WTC11 (cell line): Measurements from ENCODE around the gene NXN. TPM values are rescaled to one million over a fixed set of nuclear protein-coding genes. Genes with fewer than 3 reads are reported as not detected.
"Not testable (repeated sequence)": the region's sequence is repeated elsewhere in the genome, so short reads cannot be mapped to it uniquely, and the experiment has no call there.

Source experiments
- ATAC-seq: fragments of 200-7000 bp; cut with Tn5 transposase; 2 replicates; pipeline ENCODE4 v1.10.0; 2021; ENCODE audit warnings: mild to moderate bottlenecking, moderate library complexity
- CTCF ChIA-PET: fragments of 300-600 bp; sonication (Branson Sonifier 250); formaldehyde crosslinking; loops from one replicate; lab custom pipeline; 2021; ENCODE audit warnings: antibody characterized with exemption; lab: Charles Lee
- POLR2A ChIA-PET: fragments of 350-600 bp; sonication (Branson Sonifier 250); formaldehyde crosslinking; loops from one replicate; lab custom pipeline; 2021; ENCODE audit warnings: antibody characterized with exemption; lab: Charles Lee
- DNase-seq: peaks from one replicate; pipeline ENCODE4 v3.0.0; 2021; ENCODE audit warnings: low spot score
- H3K27ac Mint-ChIP-seq: 2 replicates; pipeline ENCODE4 v1.8.0; 2021; ENCODE audit warnings: mixed read lengths
- H3K27me3 Mint-ChIP-seq: 2 replicates; pipeline ENCODE4 v1.8.0; 2021; ENCODE audit warnings: low read depth, mild to moderate bottlenecking, moderate library complexity, mixed read lengths
- H3K36me3 Mint-ChIP-seq: 2 replicates; pipeline ENCODE4 v1.8.0; 2021; ENCODE audit warnings: mixed read lengths
- H3K4me1 Mint-ChIP-seq: 2 replicates; pipeline ENCODE4 v1.8.0; 2022; ENCODE audit warnings: mixed read lengths
- H3K4me3 Mint-ChIP-seq: 2 replicates; pipeline ENCODE4 v1.8.0; 2021; ENCODE audit warnings: mild to moderate bottlenecking, moderate library complexity, mixed read lengths
- H3K9me3 Mint-ChIP-seq: 2 replicates; pipeline ENCODE4 v1.8.0; 2021; ENCODE audit warnings: mixed read lengths
- ARID4B ChIP-seq: sonication (generic); formaldehyde crosslinking; IDR thresholded peaks from 2 replicates; pipeline ENCODE4 v1.8.0; 2023; ENCODE audit warnings: missing genetic modification reagents, mild to moderate bottlenecking, borderline replicate concordance
- ATF1 ChIP-seq: sonication (generic); formaldehyde crosslinking; IDR thresholded peaks from 2 replicates; pipeline ENCODE4 v1.8.1; 2023; ENCODE audit warnings: mild to moderate bottlenecking, moderate library complexity, missing genetic modification reagents
- CDX4 ChIP-seq: fragments of 250-450 bp; sonication (Bioruptor Pico); IDR thresholded peaks from 2 replicates; pipeline ENCODE4 v1.9.0; 2021; ENCODE audit warnings: moderate library complexity, mild to moderate bottlenecking, inconsistent platforms, borderline replicate concordance
- CREM ChIP-seq: sonication (generic); formaldehyde crosslinking; IDR thresholded peaks from 2 replicates; pipeline ENCODE4 v1.8.1; 2022; ENCODE audit warnings: mild to moderate bottlenecking, missing genetic modification reagents, moderate library complexity
- E2F4 ChIP-seq: sonication (generic); formaldehyde crosslinking; IDR thresholded peaks from 2 replicates; pipeline ENCODE4 v1.8.1; 2022; ENCODE audit warnings: low read depth, mild to moderate bottlenecking, moderate library complexity, missing genetic modification reagents, borderline replicate concordance
- ESRRA ChIP-seq: sonication (generic); formaldehyde crosslinking; IDR thresholded peaks from 2 replicates; pipeline ENCODE4 v1.8.1; 2022; ENCODE audit warnings: mild to moderate bottlenecking, missing genetic modification reagents, borderline replicate concordance
- FOXK1 ChIP-seq: sonication (generic); formaldehyde crosslinking; IDR thresholded peaks from 2 replicates; pipeline ENCODE4 v1.8.0; 2022; ENCODE audit warnings: mild to moderate bottlenecking, moderate library complexity, missing genetic modification reagents
- FOXP1 ChIP-seq: sonication (generic); formaldehyde crosslinking; IDR thresholded peaks from 2 replicates; pipeline ENCODE4 v1.8.0; 2022; ENCODE audit warnings: missing genetic modification reagents, mild to moderate bottlenecking, moderate library complexity, borderline replicate concordance
- FOXP4 ChIP-seq: sonication (generic); formaldehyde crosslinking; IDR thresholded peaks from 2 replicates; pipeline ENCODE4 v1.8.0; 2022; ENCODE audit warnings: mild to moderate bottlenecking, missing genetic modification reagents
- GABPB1 ChIP-seq: sonication (generic); formaldehyde crosslinking; IDR thresholded peaks from 2 replicates; pipeline ENCODE4 v1.8.1; 2023; ENCODE audit warnings: mild to moderate bottlenecking, missing genetic modification reagents
- IRF1 ChIP-seq: sonication (generic); formaldehyde crosslinking; IDR thresholded peaks from 2 replicates; pipeline ENCODE4 v1.8.0; 2023; ENCODE audit warnings: missing genetic modification reagents
- NFYB ChIP-seq: sonication (generic); formaldehyde crosslinking; conservative IDR thresholded peaks from 2 replicates; pipeline ENCODE4 v1.8.0; 2022; ENCODE audit warnings: low read depth, missing genetic modification reagents
- OVOL2 ChIP-seq: fragments of 250-450 bp; sonication (Bioruptor Pico); IDR thresholded peaks from 2 replicates; pipeline ENCODE4 v1.9.0; 2021; ENCODE audit warnings: mild to moderate bottlenecking, borderline replicate concordance
- TP53 ChIP-seq: sonication (generic); formaldehyde crosslinking; IDR thresholded peaks from 2 replicates; pipeline ENCODE4 v1.8.1; 2023; ENCODE audit warnings: mild to moderate bottlenecking, missing genetic modification reagents
- ZNF219 ChIP-seq: sonication (generic); formaldehyde crosslinking; IDR thresholded peaks from 2 replicates; pipeline ENCODE4 v1.8.0; 2023; ENCODE audit warnings: missing genetic modification reagents, mild to moderate bottlenecking, borderline replicate concordance
- ZNF317 ChIP-seq: sonication (generic); formaldehyde crosslinking; IDR thresholded peaks from 2 replicates; pipeline ENCODE4 v1.8.1; 2023; ENCODE audit warnings: low read depth, mild to moderate bottlenecking, moderate library complexity, missing genetic modification reagents, borderline replicate concordance
- ZNF671 ChIP-seq: fragments of 250-450 bp; sonication (Bioruptor Pico); IDR thresholded peaks from 2 replicates; pipeline ENCODE4 v1.8.0; 2021; ENCODE audit warnings: mild to moderate bottlenecking
- total RNA-seq: library from RNA; stranded (reverse); gene quantifications from 3 replicates; pipeline ENCODE4 v1.2.3, GENCODE V29; 2021
- TF ChIP-seq, protein P1 (sequence below): sonication (generic); formaldehyde crosslinking; IDR thresholded peaks from 2 replicates; pipeline ENCODE4 v1.8.0; 2022; ENCODE audit warnings: mild to moderate bottlenecking, missing genetic modification reagents
- TF ChIP-seq, protein P2 (sequence below): fragments of 250-450 bp; sonication (Bioruptor Pico); IDR thresholded peaks from 2 replicates; pipeline ENCODE4 v2.1.2; 2022; ENCODE audit warnings: mild to moderate bottlenecking, moderate library complexity
- TF ChIP-seq, protein P3 (sequence below): sonication (generic); formaldehyde crosslinking; IDR thresholded peaks from 2 replicates; pipeline ENCODE4 v1.8.0; 2022; ENCODE audit warnings: mild to moderate bottlenecking, missing genetic modification reagents

Gene NXN
- total RNA-seq, 1 experiment from 2014 or later, result 96.8 TPM

GRCh38 chr17:976312-976711 is 3.3 kb downstream of the NXN start:
- Mint-ChIP-seq H3K4me1 (peaks cover 56% of the 10 kb centered on the region), H3K36me3 (peaks cover 2% of the 10 kb centered on the region; the same call in 1 of the 2 replicates)
- POLR2A ChIA-PET, result no interaction called here

DNA sequence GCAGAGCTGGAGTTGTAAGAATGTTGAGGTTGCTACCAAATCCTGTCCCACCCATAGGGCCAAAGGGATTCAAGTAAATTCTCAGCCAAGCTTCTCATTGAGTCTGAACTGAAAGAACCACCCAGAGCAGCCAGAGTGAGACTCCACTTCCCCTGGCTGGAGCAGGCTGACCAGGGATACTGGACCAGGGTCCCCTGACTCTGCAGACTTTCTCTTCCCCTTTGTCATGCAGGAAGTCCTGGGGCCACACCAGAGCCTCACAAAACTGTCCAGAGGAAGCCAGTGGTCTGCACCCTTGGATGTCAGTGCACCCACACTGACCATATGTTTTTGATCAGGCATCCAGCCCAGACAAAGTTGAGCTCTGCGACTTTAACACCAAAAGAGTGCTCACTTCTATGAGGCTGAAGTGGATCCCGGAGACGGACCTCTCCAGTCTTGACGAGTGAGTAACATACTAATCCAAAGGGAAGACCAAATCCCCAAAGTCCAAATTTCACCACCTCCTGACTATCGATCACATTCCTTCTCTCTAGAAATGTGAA is 4.1 kb downstream of the NXN start:
- POLR2A ChIA-PET, result no interaction called here
- no peak for ATAC-seq
- Mint-ChIP-seq H3K36me3 (peaks cover 2% of the 10 kb centered on the region; the same call in 1 of the 2 replicates), H3K4me3 (peak overlapping the region; percentile 19; the same call in 1 of the 2 replicates), H3K27ac (peak overlapping the region; percentile 39), H3K4me1 (peaks cover 62% of the 10 kb centered on the region), H3K9me3 (no peaks in the 10 kb centered on the region), H3K27me3 (no peaks in the 10 kb centered on the region)
- no peak for DNase-seq
- TF ChIP-seq, protein P1, sequence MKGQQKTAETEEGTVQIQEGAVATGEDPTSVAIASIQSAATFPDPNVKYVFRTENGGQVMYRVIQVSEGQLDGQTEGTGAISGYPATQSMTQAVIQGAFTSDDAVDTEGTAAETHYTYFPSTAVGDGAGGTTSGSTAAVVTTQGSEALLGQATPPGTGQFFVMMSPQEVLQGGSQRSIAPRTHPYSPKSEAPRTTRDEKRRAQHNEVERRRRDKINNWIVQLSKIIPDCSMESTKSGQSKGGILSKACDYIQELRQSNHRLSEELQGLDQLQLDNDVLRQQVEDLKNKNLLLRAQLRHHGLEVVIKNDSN, result no peak
- TF ChIP-seq ZNF317 (CRISPR knock-in tag) (no peak), CDX4 (no peak), FOXP4 (CRISPR knock-in tag) (no peak), GABPB1 (CRISPR knock-in tag) (no peak), CREM (no peak), ATF1 (CRISPR knock-in tag) (no peak), FOXP1 (CRISPR knock-in tag) (no peak), ESRRA (CRISPR knock-in tag) (no peak), FOXK1 (CRISPR knock-in tag) (no peak), OVOL2 (no peak), IRF1 (CRISPR knock-in tag) (no peak), TP53 (CRISPR knock-in tag) (no peak), ARID4B (CRISPR knock-in tag) (no peak)
- TF ChIP-seq, protein P2, sequence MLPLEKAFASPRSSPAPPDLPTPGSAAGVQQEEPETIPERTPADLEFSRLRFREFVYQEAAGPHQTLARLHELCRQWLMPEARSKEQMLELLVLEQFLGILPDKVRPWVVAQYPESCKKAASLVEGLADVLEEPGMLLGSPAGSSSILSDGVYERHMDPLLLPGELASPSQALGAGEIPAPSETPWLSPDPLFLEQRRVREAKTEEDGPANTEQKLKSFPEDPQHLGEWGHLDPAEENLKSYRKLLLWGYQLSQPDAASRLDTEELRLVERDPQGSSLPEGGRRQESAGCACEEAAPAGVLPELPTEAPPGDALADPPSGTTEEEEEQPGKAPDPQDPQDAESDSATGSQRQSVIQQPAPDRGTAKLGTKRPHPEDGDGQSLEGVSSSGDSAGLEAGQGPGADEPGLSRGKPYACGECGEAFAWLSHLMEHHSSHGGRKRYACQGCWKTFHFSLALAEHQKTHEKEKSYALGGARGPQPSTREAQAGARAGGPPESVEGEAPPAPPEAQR, result no peak
- CTCF ChIA-PET, result interaction anchor here (0.6 to 1.7 kb wide), 3 partner anchors 24 to 181 kb away, joined by 3 to 7 read pairs (median 3); no protein-coding TSS in a partner anchor

More at GRCh38 chr17:976312-976711, 3.3 kb downstream of the NXN start:
- CTCF ChIA-PET, result interaction anchor here (2.5 kb wide), 1 partner anchor 97 kb away, joined by 10 read pairs; no protein-coding TSS in a partner anchor
- H3K4me3 Mint-ChIP-seq, result peak overlapping the region; percentile 93
- ATAC-seq, result no peak
- DNase-seq, result no peak
- no peaks in the 10 kb centered on the region for H3K9me3 Mint-ChIP-seq
- no peak overlapping the region for H3K27ac Mint-ChIP-seq
- no peaks in the 10 kb centered on the region for H3K27me3 Mint-ChIP-seq
- no peak for TF ChIP-seq E2F4 (CRISPR knock-in tag)
- TF ChIP-seq, protein P3, sequence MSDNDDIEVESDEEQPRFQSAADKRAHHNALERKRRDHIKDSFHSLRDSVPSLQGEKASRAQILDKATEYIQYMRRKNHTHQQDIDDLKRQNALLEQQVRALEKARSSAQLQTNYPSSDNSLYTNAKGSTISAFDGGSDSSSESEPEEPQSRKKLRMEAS (CRISPR knock-in tag), result no peak
- TF ChIP-seq ZNF219, result no peak
- TF ChIP-seq NFYB (CRISPR knock-in tag), result no peak
- no peak for TF ChIP-seq FOXP1 (CRISPR knock-in tag)
- TF ChIP-seq ZNF671 (CRISPR knock-in tag), result no peak

DNA sequence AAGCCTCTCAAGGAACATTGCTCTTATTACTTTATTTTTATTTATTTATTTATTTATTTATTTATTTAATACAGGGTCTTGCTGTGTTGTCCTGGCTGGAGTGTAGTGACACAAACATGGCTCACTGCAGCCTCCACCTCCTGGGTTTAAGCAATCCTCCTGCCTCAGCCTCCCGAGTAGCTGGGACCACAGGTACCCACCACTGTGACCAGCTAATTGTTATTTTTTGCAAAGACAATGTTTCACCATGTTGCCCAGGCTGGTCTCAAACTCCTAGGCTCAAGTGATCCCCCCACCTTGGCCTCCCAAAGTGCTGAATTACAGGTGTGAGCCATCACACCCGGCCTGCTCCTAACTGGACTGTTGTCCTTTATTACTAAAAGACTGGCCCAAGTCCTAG is 4.8 kb downstream of the NXN start:
- H3K4me1 Mint-ChIP-seq, result peaks cover 69% of the 10 kb centered on the region
- H3K4me3 Mint-ChIP-seq, POLR2A ChIA-PET, DNase-seq, H3K27ac Mint-ChIP-seq, H3K36me3 Mint-ChIP-seq, H3K9me3 Mint-ChIP-seq, H3K27me3 Mint-ChIP-seq, ATAC-seq: not testable (repeated sequence)
- CTCF ChIA-PET, result interaction anchor here (0.6 to 1.7 kb wide), 3 partner anchors 24 to 180 kb away, joined by 3 to 7 read pairs (median 3); no protein-coding TSS in a partner anchor
